Stimulated activated CD4-positive, alpha-beta T cell treated with anti-CD3 and anti-CD28 coated beads, TNF-alpha, amount 100 ng/mL, for 24 hours (primary cell): ENCODE results near the gene FCHO1.

Experiments
- DNase-seq, 3 experiments: peaks; one replicate each; pipeline ENCODE4 v3.0.0-alpha.2; 2020; ENCODE audit warnings: low read depth in 3 of 3

Gene FCHO1, protein sequence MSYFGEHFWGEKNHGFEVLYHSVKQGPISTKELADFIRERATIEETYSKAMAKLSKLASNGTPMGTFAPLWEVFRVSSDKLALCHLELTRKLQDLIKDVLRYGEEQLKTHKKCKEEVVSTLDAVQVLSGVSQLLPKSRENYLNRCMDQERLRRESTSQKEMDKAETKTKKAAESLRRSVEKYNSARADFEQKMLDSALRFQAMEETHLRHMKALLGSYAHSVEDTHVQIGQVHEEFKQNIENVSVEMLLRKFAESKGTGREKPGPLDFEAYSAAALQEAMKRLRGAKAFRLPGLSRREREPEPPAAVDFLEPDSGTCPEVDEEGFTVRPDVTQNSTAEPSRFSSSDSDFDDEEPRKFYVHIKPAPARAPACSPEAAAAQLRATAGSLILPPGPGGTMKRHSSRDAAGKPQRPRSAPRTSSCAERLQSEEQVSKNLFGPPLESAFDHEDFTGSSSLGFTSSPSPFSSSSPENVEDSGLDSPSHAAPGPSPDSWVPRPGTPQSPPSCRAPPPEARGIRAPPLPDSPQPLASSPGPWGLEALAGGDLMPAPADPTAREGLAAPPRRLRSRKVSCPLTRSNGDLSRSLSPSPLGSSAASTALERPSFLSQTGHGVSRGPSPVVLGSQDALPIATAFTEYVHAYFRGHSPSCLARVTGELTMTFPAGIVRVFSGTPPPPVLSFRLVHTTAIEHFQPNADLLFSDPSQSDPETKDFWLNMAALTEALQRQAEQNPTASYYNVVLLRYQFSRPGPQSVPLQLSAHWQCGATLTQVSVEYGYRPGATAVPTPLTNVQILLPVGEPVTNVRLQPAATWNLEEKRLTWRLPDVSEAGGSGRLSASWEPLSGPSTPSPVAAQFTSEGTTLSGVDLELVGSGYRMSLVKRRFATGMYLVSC

DNA sequence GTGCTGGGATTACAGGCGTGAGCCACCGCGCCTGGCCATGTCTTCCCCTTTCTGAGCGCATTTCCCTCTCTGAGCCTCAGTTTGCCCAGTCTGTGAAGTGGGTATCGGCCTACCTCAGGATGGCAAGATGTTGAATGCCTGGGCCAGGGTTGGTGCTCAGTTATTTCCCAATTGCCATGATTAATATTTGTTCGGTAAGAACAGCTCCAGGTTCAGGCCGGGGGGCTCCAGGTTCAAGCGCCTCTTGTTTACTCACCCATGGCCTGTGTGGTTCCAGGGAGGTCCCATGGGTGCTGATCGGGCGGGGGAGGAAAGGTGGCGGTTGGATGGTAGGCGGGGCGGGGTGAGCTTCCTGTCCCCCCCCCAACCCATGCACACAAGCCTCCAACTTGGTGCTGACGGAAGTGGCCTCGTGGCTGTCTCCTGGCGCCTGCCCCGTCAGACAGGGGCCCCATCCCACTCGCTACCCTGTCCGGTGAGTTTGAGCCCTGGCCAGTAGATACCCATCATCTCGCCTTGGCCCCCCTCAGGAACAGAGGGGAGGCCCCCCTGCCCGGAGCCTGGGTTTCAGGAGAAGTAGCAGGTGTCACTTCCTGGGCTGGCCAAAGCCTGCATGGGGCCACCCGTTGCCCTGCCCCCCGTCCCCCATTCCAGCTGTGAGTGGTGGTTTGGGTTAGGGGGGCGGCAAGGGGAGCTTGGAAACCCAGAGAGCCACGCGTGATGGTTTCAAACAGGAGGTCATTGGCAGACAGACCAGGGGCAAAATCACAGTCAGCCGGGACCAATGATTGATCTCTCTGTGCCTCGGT is at the start of gene FCHO1:
TSS of gene FCHO1 (plus strand) at position 375 of the 809 bp plus-strand sequence. CDS start 3,688 bp downstream, outside the sequence.
- peak; percentile 67 to 85 (median 71) for DNase-seq

DNA sequence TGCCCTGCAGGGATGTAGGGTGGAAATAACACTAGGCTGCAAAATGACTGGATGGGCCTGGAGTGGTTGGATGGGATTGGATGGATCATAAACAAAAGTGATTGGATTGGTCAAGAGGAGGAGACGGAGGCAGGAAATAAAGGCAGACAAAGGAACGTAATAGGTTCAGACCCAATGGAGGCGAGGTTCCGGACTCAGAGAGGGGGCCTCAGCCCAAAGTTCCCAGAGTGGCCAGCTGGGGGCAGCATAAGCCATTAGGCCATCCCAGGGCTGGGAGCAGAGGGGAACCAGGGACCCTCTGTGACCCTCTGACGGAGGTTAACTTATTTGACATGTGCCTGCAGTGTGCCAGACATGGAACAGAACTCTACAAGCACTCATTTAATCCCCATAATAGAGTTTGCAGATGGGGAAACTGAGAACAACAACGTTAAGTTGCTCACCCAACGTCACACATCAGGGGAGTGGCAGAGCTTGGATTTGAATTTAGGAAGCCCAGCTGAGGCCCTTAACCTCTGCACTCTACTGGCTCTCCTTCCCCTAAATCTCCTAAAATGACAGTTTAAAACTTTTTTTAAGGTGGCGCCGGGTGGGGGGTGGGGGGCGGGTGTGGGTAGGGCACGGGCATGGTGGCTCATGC is 47.3 kb upstream of the FCHO1 start:
- peak; percentile 54 to 70 (median 55) for DNase-seq

DNA sequence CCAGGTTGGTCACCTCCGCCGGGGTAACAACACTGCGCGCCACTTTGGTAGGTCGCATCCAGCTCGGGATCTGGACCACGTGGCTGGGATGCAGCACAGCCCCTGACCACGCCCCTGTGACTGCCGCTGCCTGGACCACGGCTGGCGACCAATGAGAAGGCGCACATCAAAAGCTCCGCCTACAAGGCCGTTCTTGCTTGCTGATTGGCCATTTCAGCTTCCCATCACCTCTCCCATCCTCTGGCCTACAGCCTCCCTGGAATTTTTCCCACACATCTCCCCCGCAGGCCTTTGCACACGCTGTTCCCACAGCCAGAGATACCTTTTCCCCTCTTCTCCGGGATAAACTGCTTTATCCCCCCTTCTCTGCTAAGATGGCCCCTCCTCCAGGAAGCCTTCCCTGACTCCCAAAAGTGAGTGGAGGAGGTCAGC is 44.5 kb upstream of the FCHO1 start:
- no peak for DNase-seq

DNA sequence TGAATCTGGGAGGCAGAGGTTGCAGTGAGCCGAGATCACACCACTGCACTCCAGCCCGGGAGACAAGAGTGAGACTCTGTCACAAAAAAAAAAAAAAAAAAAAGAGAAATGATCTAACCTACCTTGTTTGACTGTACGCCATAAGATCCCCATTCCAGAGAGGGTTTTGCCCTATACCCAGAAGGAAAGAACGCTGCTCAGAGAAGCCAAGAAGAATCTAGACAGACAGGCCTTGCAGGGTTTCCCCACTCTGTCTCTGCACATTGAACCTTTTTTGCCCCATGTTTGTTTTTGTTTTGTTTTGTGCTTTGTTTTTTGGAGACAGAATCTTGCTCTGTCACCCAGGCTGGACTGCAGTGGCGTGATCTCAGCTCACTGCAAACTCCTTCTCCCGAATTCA is 39.4 kb upstream of the FCHO1 start:
- DNase-seq: no peak

DNA sequence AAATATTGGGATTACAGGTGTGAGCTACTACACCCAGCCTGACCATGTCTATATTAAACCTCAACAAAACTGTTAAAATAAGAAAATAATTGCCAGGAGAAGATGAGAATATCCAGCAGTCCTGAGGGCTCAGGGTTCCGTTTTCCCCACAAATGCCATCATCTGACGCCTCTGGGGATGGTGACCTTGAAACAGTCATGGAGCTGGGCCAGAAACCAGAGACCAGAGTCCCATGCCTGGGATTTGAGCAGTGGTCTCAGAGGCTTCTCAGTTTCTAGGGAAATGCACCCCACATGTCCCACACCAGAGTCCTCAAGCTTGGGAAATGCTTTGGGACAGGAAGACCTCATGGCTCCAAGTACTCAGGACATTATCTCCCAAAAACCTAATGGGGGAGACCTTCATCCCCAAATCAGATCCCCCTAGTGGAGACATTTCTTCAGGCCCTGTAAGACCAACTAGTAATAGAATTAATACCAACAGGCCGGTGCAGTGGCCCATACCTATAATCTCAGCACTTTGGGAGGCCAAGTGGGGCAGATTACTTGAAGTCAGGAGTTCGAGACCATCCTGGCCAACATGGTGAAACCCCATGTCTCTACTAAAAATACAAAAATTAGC is 34.9 kb upstream of the FCHO1 start:
- no peak for DNase-seq

DNA sequence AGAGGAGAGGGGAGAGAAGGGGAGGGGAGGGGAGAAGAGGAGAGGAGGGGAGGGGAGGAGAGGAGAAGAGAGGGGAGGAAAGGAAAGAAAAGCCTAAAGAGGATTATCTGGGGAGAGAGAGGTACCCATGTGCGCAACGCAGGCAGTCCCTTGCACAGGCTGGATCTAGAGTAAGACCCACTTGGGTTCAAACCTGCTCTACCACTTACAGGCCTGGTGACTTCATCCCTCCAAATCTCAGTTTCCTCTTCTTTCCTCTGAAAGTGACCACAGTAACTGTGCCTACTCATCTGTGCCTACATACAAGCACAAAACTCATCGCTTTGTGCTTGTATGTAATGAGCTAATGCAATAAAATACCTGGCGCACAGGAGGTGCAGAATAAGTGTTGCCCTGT is 32.7 kb upstream of the FCHO1 start:
- no peak for DNase-seq

DNA sequence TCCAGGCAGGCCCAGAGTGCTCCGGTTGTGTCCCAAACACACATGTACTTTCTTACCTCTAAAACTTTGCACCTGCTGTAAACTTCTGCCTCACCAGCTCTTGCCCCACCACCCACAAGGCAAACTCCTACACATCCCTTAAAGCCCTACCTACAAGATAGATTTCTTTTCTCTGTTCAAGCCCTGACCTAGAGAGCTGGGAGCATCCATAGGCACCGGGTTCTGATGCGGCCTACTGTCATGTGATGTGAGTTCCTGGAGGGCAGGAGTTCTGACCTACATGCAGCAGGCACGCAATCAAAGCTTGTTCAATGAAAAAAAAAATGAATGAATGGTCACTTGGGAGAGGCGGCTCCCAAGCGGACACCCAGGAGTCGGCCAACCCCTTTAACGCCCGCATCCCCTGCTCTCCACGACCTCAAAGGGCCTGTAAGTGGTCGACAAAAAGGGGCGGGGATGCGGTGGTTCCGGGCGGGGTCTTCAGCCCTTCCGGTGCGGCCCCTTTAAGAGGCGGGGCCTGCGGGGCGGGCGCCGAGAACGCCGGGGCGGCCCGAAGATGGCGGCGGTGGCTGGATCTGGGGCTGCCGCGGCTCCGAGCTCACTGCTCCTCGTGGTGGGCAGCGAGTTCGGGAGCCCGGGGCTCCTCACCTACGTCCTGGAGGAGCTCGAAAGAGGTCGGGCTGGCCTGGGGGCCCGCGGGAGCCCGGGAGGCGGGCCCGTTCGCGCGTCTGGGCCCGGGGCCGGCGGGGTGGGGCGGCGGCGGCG is 32.1 kb upstream of the FCHO1 start, which contains the start of gene MAP1S:
TSS of gene MAP1S (plus strand) at position 534 of the 765 bp plus-strand sequence. CDS start at position 557, 23 bp downstream.
- peak; percentile 44 to 67 (median 44) for DNase-seq

DNA sequence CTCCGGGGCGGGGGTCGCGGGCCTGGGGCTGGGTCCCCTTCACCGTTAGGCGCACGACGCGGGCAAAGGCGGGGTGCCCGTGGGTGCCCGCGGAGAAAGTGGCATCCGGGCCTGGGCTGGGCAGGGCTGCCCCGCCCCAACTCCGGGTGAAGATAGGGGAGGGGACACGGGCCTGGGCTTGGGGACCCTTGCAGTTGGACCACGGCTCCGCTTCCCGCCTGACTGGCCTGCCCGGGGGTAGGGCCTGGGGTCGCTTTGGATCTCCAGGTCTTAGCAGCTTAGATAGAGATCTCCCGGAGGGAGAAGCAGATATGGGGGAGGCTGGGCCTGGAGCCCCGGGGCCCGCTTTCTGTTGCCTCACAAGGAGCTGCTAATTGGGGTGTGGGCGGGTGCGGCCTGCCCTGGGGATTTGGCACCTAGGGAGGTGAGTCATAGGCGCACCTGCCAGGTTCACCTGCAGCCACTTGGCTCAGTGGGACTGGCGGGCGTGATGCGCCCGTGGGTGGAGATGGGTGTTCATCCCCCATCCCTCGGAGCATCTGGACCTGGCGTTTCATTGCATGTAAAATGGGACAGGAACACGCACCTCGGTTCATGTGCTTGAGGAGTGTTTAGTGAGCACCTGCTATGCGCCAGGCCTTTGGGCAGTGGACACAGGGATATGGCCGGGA is 31.4 kb upstream of the FCHO1 start:
- DNase-seq: peak; percentile 18 to 39 (median 18)

DNA sequence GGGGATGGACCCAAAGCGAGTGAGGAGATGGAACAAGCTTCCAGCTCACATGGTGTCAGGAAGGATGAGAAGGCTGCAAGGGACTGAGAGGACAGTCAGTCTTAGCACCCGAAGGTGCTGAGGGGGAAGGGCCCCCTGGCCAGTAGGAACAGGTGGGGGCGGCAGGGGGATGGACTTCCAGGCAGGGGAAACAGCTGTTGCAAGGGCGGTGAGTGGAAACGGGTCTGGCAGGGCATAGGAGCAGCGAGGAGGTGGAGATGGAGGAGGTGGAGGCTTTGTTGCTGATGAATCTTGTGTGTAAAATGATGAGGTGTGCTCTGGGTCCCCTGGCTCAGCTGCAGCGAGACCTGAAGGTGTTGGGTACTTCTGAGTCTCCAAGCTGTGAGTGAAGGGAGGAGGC is 30.8 kb upstream of the FCHO1 start:
- DNase-seq: no peak

DNA sequence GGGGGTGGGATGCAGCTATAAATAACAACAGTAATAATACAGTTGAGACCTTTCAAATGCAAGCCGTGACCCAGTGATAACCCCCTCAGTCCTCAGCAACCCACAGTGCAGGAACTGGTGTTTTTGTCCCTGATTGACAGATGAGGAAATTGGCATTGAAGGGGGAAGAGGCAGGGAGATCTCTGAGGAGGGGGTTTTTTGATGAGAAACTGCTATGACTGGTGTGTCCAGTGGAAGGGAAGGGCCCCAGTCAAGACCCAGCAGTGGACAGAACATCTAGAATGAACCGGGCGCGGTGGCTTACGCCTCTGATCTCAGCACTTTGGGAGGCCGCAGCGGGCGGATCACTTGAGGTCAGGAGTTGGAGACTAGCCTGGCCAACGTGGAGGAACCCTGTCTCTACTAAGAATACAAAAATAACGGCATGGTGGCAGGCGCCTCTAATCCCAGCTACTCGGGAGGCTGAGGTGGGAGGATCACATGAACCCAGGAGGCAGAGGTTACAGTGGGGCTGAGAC is 30.1 kb upstream of the FCHO1 start:
- no peak for DNase-seq

DNA sequence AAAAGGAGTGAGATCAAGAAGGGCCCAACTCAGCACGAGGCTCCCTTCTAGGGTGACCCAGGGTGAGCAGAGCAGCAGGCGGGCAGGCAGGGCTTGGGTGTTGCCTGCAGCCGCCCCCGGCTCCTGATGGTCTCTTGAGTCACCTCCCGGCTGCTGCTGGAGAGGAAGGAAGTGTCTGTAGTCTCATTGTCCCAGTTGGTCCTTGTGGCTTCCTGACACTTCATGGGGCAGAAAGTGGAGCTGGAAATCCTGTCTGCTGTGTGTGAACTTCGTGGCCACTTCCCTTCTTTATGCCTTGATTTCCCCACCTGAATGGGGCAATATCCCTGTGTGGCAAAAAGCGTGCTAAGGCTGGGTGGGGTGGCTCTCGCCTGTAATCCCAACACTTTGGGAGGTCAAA is 29.5 kb upstream of the FCHO1 start:
- DNase-seq: no peak

DNA sequence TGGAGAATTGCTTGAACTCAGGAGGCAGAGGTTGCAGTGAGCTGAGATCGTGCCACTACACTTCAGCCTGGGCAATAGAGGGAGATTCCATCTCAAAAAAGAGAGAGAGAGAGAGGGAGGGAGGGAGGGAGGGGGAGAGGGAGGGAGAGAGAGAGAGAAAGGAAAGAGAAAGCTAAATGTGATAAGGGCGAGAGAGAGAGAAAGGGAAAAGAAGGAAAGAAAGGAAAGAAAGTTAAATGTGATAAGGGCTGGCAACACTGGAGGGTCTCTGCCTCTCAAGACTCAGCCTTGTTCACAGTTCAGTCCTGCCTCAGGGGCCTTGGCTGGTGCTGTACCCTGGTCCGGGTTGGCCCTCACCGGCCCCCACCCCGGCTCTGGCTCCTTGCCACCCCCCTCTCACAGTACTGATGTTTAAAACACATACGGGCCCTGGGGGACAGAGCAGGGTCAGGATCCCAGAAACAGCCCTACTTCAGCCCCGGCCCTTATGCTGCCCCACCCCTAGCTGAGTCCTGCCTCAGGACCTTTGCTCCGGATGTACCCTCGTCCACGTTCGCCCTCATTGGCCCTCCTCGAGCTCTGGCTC is 28.5 kb upstream of the FCHO1 start:
- no peak for DNase-seq

DNA sequence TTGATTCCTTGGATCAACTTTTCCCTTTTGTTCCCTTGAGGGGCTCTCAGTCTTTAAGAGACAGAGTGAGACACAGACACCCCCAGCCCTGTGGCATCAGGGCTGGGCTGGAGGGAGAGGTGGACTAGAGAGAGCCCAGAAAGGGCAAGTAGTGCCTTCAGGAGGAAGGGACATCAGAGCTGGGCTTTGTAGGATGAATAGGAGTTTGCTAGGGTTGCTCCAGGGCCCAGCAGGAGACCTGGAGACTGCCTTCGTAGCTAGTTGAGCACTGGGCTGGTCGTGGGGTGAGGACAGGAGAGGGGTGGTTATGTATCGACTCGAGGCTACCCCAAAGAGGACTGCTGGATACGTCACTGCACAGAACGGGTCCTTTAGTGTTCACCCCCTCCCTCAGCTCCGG is 26.6 kb upstream of the FCHO1 start:
- DNase-seq: no peak

DNA sequence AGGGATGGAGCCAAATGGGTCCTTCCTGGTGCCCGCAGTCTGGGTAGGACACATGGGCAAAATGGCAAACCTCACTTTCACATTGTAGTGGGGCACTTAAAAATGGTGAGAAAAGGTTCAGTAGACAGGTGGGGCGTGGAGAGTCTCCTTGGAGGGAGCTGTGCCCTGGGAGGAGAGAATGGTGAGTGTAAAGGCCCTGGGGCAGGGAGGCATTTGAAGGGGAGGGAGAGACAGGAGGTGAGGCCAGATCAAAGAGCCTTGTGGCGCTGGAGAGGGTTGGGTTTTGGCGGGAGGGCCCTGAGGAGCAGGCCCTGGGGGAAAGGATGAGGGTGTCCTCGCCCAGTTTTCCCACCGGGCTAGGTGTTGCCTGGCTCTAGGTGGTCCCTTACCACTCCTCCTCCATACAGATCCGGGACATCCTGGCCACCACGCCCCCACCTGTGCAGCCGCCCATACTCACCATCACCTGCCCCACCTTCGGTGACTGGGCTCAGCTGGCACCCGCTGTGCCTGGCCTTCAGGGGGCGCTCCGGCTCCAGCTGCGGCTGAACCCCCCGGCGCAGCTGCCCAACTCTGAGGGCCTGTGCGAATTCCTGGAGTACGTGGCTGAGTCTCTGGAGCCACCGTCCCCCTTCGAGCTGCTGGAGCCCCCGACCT is 25.7 kb upstream of the FCHO1 start:
- DNase-seq: no peak

DNA sequence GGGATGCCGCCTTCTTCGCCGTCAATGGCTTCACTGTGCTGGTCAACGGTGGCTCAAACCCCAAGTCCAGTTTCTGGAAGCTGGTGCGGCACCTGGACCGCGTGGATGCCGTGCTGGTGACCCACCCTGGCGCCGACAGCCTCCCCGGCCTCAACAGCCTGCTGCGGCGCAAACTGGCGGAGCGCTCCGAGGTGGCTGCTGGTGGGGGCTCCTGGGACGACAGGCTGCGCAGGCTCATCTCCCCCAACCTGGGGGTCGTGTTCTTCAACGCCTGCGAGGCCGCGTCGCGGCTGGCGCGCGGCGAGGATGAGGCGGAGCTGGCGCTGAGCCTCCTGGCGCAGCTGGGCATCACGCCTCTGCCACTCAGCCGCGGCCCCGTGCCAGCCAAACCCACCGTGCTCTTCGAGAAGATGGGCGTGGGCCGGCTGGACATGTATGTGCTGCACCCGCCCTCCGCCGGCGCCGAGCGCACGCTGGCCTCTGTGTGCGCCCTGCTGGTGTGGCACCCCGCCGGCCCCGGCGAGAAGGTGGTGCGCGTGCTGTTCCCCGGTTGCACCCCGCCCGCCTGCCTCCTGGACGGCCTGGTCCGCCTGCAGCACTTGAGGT is 25.0 kb upstream of the FCHO1 start:
- no peak for DNase-seq

DNA sequence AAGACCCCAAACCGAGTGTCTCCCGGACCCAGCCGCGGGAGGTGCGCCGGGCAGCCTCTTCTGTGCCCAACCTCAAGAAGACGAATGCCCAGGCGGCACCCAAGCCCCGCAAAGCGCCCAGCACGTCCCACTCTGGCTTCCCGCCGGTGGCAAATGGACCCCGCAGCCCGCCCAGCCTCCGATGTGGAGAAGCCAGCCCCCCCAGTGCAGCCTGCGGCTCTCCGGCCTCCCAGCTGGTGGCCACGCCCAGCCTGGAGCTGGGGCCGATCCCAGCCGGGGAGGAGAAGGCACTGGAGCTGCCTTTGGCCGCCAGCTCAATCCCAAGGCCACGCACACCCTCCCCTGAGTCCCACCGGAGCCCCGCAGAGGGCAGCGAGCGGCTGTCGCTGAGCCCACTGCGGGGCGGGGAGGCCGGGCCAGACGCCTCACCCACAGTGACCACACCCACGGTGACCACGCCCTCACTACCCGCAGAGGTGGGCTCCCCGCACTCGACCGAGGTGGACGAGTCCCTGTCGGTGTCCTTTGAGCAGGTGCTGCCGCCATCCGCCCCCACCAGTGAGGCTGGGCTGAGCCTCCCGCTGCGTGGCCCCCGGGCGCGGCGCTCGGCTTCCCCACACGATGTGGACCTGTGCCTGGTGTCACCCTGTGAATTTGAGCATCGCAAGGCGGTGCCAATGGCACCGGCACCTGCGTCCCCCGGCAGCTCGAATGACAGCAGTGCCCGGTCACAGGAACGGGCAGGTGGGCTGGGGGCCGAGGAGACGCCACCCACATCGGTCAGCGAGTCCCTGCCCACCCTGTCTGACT is 24.1 kb upstream of the FCHO1 start:
- DNase-seq: no peak

DNA sequence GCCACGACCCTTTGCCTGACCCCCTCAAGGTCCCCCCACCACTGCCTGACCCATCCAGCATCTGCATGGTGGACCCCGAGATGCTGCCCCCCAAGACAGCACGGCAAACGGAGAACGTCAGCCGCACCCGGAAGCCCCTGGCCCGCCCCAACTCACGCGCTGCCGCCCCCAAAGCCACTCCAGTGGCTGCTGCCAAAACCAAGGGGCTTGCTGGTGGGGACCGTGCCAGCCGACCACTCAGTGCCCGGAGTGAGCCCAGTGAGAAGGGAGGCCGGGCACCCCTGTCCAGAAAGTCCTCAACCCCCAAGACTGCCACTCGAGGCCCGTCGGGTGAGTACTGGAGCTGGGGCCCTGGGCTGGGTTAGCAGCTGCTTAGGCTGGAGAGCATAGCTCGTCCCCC is 23.4 kb upstream of the FCHO1 start:
- DNase-seq: no peak
